Measurements from ENCODE around the gene ITGA1.

The ITGA1 gene

GRCh38 chr5:52977264-52977897, 189.7 kb downstream of the ITGA1 start:
- no peak for DNase-seq

- DNase-seq, result no peak
Measured at GRCh38 chr5:52981507-52981906, 193.8 kb downstream of the ITGA1 start.

GRCh38 chr5:52983731-52984636, 196.3 kb downstream of the ITGA1 start:
- no peak for DNase-seq

- DNase-seq, result no peak
Measured at GRCh38 chr5:52985306-52985705, 197.6 kb downstream of the ITGA1 start.

- no peak for DNase-seq
Measured at GRCh38 chr5:52987711-52988331, 200.1 kb downstream of the ITGA1 start.

GRCh38 chr5:52988335-52989024, 200.8 kb downstream of the ITGA1 start:
- DNase-seq, result no peak

GRCh38 chr5:52989025-52989780, 201.5 kb downstream of the ITGA1 start, which contains the start of gene ITGA2:
TSS of gene ITGA2 (plus strand) at chr5:52989352. CDS start at chr5:52989469, 117 bp downstream.
- DNase-seq, result no peak

- peak; percentile 4 for DNase-seq
Measured at GRCh38 chr5:52989781-52990527, 202.2 kb downstream of the ITGA1 start.

- DNase-seq, result no peak
Measured at GRCh38 chr5:52990528-52990925, 202.8 kb downstream of the ITGA1 start.

GRCh38 chr5:52993367-52993766, 205.7 kb downstream of the ITGA1 start:
- DNase-seq, result no peak

GRCh38 chr5:52994266-52994665, 206.6 kb downstream of the ITGA1 start:
- no peak for DNase-seq

GRCh38 chr5:52995095-52995494, 207.4 kb downstream of the ITGA1 start:
- no peak for DNase-seq

GRCh38 chr5:52995914-52996313, 208.2 kb downstream of the ITGA1 start:
- no peak for DNase-seq

- no peak for DNase-seq
Measured at GRCh38 chr5:52996979-52997378, 209.3 kb downstream of the ITGA1 start.

- no peak for DNase-seq
Measured at GRCh38 chr5:52997424-52997823, 209.7 kb downstream of the ITGA1 start.

GRCh38 chr5:52998552-52999313, 211.0 kb downstream of the ITGA1 start:
- DNase-seq, result no peak

GRCh38 chr5:52999344-52999949, 211.7 kb downstream of the ITGA1 start:
- DNase-seq, result no peak

GRCh38 chr5:53001541-53001940, 213.8 kb downstream of the ITGA1 start:
- DNase-seq, result no peak

GRCh38 chr5:53002491-53002890, 214.8 kb downstream of the ITGA1 start:
- DNase-seq, result no peak

GRCh38 chr5:53003144-53003543, 215.4 kb downstream of the ITGA1 start:
- DNase-seq, result no peak
